HFF-Myc (cell line): ENCODE results near the gene C6orf47.

Source experiments
- DNase-seq: peaks from one replicate; pipeline ENCODE4 v3.0.0-alpha.2; 2011; ENCODE audit warnings: low read depth; ENCODE audit errors: extremely low read depth
- H3K4me3 ChIP-seq: replicated peaks from 2 replicates; pipeline ENCODE4 v1.5.1; 2011; ENCODE audit warnings: low read depth, mild to moderate bottlenecking, control low read depth, low read length
- CTCF ChIP-seq: IDR thresholded peaks from 2 replicates; pipeline ENCODE4 v1.5.1; 2012; ENCODE audit warnings: mild to moderate bottlenecking, low read depth, low read length, control low read depth; ENCODE audit errors: missing control alignments

C6orf47 gene

GRCh38 chr6:31614075-31614619 lies 46.4 kb downstream of the C6orf47 start:
- H3K4me3 ChIP-seq, result no peak overlapping the region
- DNase-seq, result no peak
- no peak for TF ChIP-seq CTCF

DNA sequence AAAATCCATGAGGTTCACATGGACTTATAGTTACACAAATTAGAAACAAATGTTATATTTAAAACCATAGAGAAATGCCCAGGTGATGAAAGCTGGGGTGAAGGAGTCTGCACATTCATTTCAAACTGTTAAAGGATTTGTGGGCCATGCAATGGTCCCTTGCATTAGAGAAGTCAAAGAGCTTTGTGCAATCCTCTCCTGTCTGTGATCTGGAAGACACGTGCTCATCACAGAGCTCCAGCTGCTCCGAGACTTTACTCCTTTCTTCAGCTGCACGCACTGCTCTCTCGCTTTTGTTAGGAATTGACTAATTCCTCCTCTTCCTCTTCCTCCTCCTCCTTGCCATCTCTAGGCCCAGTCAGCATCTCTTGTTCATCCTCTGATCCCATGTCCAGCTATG lies 49.6 kb downstream of the C6orf47 start:
- no peak for DNase-seq
- no peak overlapping the region for H3K4me3 ChIP-seq
- TF ChIP-seq CTCF, result no peak

DNA sequence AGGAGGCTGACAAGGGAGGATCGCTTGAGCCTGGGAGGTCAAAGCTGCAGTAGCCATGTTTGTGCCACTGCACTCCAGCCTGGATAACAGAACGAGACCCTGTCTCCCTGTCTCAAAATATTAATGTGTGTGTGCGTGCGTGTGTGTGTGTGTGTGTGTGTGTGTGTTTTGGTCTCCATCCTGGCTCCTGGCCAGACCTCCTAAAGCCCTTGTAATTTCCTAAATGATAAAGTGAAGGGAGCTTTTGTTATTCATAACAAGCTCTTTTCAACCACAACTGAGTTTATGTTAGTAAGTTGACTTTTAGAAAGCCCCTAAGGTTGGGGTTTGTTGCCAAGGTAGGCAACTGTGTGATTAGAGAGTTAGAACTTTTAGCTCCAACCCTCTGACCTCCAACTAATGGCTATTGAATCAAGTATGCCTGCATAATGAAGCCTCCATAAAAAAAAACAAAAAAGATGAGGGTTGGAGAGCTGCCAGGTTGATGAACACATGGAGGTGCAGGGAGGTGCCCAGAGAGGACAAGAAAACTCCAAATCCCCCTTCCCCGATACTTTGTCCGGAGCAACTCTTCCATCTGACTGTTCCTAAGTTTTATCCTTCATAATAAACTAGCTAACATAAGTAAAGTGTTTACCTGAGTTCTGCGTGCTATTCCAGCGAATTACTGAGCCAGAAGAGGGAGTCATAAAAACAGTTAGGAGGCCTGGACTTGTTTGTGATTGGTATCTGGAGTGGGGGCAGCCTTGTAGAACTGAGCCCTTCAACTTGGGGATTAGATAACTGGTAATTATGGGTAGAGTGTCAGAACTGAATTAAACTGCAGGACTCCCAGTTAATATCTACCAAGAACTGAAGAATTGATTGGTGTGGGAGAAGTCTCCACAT lies 50.8 kb downstream of the C6orf47 start:
- DNase-seq, result no peak
- H3K4me3 ChIP-seq, result no peak overlapping the region
- TF ChIP-seq CTCF, result no peak
